AG04450 (cell line): ENCODE results near the gene PGP. TPM values are rescaled to one million over a fixed set of nuclear protein-coding genes. Genes with fewer than 3 reads are reported as not detected.
"Not testable (repeated sequence)": the region's sequence is repeated elsewhere in the genome, so short reads cannot be mapped to it uniquely, and the experiment has no call there.

Experiments used
- CTCF ChIA-PET: fragments of 300-600, 350-600 bp; formaldehyde crosslinking; extraction: SDS; loops from one replicate; lab custom pipeline; 2022; ENCODE audit warnings: antibody characterized with exemption, inconsistent platforms; lab: Charles Lee
- POLR2A ChIA-PET: fragments of 350-600 bp; formaldehyde crosslinking; extraction: SDS; loops from one replicate; lab custom pipeline; 2021; ENCODE audit warnings: antibody characterized with exemption, inconsistent platforms; lab: Yijun Ruan, JAX
- DNase-seq: peaks from one replicate; pipeline ENCODE4 v3.0.0-alpha.2; 2011; ENCODE audit warnings: low read depth, low spot score
- H3K27ac ChIP-seq: one replicate; pipeline ENCODE4 v1.5.1; 2012; ENCODE audit warnings: low read depth, low read length, control low read depth
- H3K27me3 ChIP-seq: one replicate; pipeline ENCODE4 v1.6.0; 2012; ENCODE audit warnings: low read length; ENCODE audit not compliant: control insufficient read depth, insufficient read depth
- H3K4me3 ChIP-seq: 2 replicates; pipeline ENCODE4 v1.5.1; 2011; ENCODE audit warnings: mild to moderate bottlenecking, low read depth, low read length, control low read depth
- H3K9me3 ChIP-seq: 2 replicates; pipeline ENCODE4 v1.5.1; 2012; ENCODE audit warnings: low read length; ENCODE audit not compliant: control insufficient read depth, insufficient read depth
- polyA plus RNA-seq: library from polyadenylated mRNA; depleted of rRNA; stranded (reverse); fragments of >200 nt; gene quantifications from 2 replicates; pipeline ENCODE4 v1.2.3, GENCODE V29; 2011
- TF ChIP-seq, protein P1 (sequence below): IDR thresholded peaks from 2 replicates; pipeline ENCODE4 v1.5.1; 2011; ENCODE audit warnings: low read depth, low read length, control low read depth, inconsistent platforms

Gene PGP
- polyA plus RNA-seq, 1 experiment = 3.6 TPM

DNA sequence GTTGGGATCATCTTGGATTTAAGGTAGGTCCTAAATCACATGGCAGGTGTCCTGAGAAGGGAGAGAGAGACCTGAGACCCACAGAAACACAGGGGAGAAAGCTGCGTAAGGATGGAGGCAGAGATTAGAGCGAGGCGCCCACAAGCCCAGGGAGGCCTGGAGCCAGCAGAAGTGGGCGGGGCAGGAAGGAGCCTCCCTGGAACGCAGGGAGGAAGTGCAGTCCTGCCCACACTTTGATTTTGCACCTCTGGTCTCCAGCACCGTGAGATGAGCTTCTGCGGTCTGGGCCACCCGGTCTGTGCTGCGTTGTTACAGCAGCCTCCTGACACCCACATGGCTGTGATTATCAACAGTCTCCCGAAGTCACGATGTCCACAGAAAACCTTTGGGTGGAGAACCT lies 28.0 kb upstream of the PGP start:
- ChIA-PET POLR2A (no interaction called here), CTCF (no interaction called here)
- TF ChIP-seq, protein P1, sequence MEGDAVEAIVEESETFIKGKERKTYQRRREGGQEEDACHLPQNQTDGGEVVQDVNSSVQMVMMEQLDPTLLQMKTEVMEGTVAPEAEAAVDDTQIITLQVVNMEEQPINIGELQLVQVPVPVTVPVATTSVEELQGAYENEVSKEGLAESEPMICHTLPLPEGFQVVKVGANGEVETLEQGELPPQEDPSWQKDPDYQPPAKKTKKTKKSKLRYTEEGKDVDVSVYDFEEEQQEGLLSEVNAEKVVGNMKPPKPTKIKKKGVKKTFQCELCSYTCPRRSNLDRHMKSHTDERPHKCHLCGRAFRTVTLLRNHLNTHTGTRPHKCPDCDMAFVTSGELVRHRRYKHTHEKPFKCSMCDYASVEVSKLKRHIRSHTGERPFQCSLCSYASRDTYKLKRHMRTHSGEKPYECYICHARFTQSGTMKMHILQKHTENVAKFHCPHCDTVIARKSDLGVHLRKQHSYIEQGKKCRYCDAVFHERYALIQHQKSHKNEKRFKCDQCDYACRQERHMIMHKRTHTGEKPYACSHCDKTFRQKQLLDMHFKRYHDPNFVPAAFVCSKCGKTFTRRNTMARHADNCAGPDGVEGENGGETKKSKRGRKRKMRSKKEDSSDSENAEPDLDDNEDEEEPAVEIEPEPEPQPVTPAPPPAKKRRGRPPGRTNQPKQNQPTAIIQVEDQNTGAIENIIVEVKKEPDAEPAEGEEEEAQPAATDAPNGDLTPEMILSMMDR = no peak
- peaks cover 4% of the 10 kb centered on the region for H3K27me3 ChIP-seq
- H3K27ac ChIP-seq = no peak overlapping the region
- no peak overlapping the region for H3K4me3 ChIP-seq
- no peaks in the 10 kb centered on the region; the same call in 1 of the 2 replicates for H3K9me3 ChIP-seq
- DNase-seq = no peak

DNA sequence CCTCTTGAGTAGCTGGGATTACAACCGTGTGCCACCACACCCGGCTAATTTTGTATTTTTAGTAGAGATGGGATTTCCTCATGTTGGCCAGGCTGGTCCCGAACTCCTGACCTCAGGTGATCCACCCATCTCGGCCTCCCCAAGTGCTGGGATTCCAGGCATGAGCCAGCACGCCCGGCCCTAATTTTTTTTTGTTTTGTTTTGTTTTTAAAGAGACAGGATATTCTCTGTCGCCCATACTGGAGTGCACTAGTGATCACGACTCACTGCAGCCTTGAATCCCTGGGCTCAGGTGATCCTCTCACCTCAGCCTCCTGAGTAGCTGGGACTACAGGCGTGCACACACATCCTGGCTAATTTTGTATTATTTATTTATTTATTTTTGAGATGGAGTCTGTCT lies 25.7 kb upstream of the PGP start:
- CTCF ChIA-PET, POLR2A ChIA-PET, DNase-seq, H3K27ac ChIP-seq, H3K9me3 ChIP-seq, H3K4me3 ChIP-seq: not testable (repeated sequence)
- H3K27me3 ChIP-seq = peaks cover 13% of the 10 kb centered on the region

DNA sequence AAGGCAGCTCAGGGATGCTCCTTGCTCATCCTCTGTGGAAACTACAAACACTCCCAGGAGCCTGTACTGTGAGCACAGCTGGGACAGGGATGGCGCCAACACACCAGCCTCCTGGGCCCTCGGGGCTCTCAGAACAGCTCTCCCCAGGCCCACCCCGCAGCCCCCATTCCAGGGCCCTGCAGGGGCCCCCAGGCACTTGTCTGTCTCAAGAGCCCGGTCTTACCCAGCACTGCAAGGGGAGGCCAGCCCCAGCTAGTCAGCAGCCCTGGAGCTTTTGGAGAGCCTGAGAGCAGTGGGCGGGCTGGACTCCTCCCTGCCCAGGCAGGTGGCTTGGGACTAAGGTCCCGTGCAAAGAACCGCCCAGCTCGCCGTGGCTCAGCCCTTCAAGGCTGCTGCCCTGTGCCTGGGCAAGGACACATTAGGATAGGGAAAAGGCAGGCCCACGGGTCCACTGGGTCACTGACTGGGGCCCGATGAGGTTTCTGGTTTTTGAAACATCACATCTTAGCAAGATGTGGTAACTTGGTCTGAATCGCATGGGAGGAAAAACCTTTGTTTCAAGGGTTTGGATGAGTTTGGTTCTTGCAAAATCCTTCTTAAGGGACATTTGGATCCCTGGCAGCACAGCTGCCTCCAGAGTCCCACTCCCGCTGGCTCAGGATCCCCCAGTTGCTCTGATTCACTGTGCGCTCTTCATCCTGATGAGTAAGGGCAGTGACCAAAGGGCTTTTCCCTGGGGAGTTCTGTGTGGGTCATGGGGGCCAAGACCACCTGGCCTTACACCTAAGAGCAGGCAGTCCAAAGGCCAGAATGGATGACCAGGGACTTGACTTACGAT lies 24.4 kb upstream of the PGP start:
- H3K9me3 ChIP-seq = no peaks in the 10 kb centered on the region; the same call in 1 of the 2 replicates
- H3K27me3 ChIP-seq = peaks cover 13% of the 10 kb centered on the region
- no peak for DNase-seq
- no peak overlapping the region for H3K27ac ChIP-seq
- TF ChIP-seq, protein P1 = no peak
- POLR2A ChIA-PET = no interaction called here
- CTCF ChIA-PET = interaction anchor here (0.8 kb wide), 1 partner anchor 262 kb away, joined by 3 read pairs; no protein-coding TSS in a partner anchor
- H3K4me3 ChIP-seq = no peak overlapping the region

DNA sequence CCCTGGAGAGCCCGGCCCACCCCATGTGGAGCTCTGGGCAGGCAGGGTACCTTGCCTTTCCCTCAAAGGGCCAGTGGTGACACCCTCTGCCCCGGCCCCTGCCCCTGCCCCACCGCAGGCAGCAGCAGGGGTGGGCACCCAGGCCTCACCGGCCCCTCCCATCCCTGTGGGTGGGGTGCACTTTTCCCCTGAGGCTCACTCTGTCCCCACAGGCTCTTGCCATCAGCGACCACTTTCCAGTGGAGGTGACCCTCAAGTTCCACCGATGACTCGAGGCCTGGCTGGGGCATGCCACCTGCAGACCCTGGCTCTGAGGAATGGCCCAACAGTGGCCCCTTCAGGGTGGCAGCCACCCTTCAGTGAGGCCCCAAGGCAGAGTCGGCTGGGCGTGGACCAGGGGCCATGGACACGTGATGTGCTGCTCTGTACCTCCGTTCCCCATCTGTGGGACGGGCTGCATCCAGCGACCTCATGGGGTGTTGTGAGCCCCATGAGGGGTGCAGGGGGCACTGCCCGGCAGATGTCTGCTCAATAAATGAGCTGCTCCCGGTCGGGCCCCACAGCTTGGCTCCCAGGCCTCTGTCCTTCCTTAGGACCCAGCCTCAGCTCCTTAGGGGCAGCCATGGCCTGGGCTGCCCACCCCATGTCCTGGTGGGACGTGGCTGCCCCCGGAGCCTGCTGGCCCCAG lies 23.7 kb upstream of the PGP start:
- Histone ChIP-seq H3K9me3 (no peaks in the 10 kb centered on the region; the same call in 1 of the 2 replicates), H3K27ac (no peak overlapping the region), H3K27me3 (peaks cover 13% of the 10 kb centered on the region), H3K4me3 (no peak overlapping the region)
- POLR2A ChIA-PET = no interaction called here
- TF ChIP-seq, protein P1 = no peak
- DNase-seq = no peak
- CTCF ChIA-PET = interaction anchor here (0.8 kb wide), 1 partner anchor 263 kb away, joined by 3 read pairs; no protein-coding TSS in a partner anchor

DNA sequence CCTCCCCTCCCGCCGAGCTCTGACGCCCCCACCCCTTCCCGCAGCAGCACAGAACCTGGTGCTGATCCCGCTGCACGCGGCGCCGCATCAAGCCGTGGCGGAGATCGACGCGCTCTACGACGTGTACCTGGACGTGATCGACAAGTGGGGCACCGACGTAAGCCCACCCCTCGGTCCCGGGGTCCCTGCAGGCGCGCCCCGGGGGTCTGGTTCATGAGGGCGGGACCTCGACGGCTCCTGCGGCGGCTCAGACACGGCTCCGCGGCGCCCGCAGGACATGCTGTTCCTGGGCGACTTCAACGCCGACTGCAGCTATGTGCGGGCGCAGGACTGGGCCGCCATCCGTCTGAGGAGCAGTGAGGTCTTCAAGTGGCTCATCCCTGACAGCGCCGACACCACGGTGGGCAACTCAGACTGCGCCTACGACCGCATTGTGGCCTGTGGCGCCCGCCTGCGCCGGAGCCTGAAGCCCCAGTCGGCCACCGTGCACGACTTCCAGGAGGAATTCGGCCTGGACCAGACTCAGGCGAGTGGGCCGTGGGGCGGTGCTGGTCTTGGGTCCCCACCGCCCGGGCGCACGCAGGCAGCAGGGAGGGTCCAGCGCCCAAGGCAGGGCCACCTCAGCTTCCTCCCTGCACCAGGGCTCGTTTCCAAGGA lies 23.0 kb upstream of the PGP start:
- Histone ChIP-seq H3K27me3 (peaks cover 13% of the 10 kb centered on the region), H3K9me3 (no peaks in the 10 kb centered on the region; the same call in 1 of the 2 replicates), H3K27ac (no peak overlapping the region), H3K4me3 (no peak overlapping the region)
- ChIA-PET POLR2A (interaction anchor here (1.1 kb wide), 1 partner anchor 82 kb away, joined by 3 read pairs; the partner anchor contains the start of gene TRAF7), CTCF (interaction anchor here (1.0 kb wide), 1 partner anchor 13 kb away, joined by 4 read pairs; the partner anchor contains the start of gene ECI1)
- DNase-seq = no peak
- TF ChIP-seq, protein P1 = no peak
